Fibroblast of villous mesenchyme (primary cell): ENCODE results near the gene DHRS3. TPM values are rescaled to one million over a fixed set of nuclear protein-coding genes. Genes with fewer than 3 reads are reported as not detected.

ENCODE experiments used
- DNase-seq: peaks from one replicate; pipeline ENCODE4 v3.0.0-alpha.2; 2010; ENCODE audit warnings: low read depth
- H3K4me3 ChIP-seq: 2 replicates; pipeline ENCODE4 v1.5.1; 2011; ENCODE audit warnings: low read depth, mild to moderate bottlenecking, low read length
- CTCF ChIP-seq: IDR thresholded peaks from 2 replicates; pipeline ENCODE4 v1.5.1; 2012; ENCODE audit warnings: low read depth, mild to moderate bottlenecking, low read length; ENCODE audit not compliant: insufficient read depth
- total RNA-seq: library from RNA; depleted of rRNA; stranded (reverse); fragments of >200 nt; gene quantifications from 2 replicates; pipeline ENCODE4 v1.2.3, GENCODE V29; 2012

DHRS3 gene
- total RNA-seq, 1 donor: 137 TPM

- TF ChIP-seq CTCF: no peak
- DNase-seq: peak; percentile 89
- peak overlapping the region; percentile 3 for H3K4me3 ChIP-seq
Observed at GRCh38 chr1:12549460-12550349, 68.3 kb downstream of the DHRS3 start.

- no peak overlapping the region for H3K4me3 ChIP-seq
- TF ChIP-seq CTCF: no peak
- peak; percentile 75 for DNase-seq
Observed at GRCh38 chr1:12548973-12549459, 69.0 kb downstream of the DHRS3 start.

- no peak overlapping the region for H3K4me3 ChIP-seq
- no peak for TF ChIP-seq CTCF
- DNase-seq: no peak
Observed at GRCh38 chr1:12548279-12548972, 69.6 kb downstream of the DHRS3 start.

- no peak overlapping the region for H3K4me3 ChIP-seq
- DNase-seq: no peak
- TF ChIP-seq CTCF: no peak
Observed at GRCh38 chr1:12547586-12548225, 70.3 kb downstream of the DHRS3 start.

GRCh38 chr1:12546771-12547585 lies 71.0 kb downstream of the DHRS3 start:
- H3K4me3 ChIP-seq: no peak overlapping the region
- DNase-seq: no peak
- TF ChIP-seq CTCF: no peak

- no peak for DNase-seq
- TF ChIP-seq CTCF: no peak
- H3K4me3 ChIP-seq: no peak overlapping the region
Observed at GRCh38 chr1:12544992-12545391, 73.0 kb downstream of the DHRS3 start.
